Subcutaneous adipose tissue (tissue), 4 donors: ENCODE results near the gene STS. TPM values are rescaled to one million over a fixed set of nuclear protein-coding genes. Genes with fewer than 3 reads are reported as not detected.

Experiments
- total RNA-seq, 4 donors: library from RNA; depleted of rRNA; stranded (reverse); fragments of >200 nt; gene quantifications; one replicate each; pipeline ENCODE4 v1.1.0, GENCODE V29; 2016
- TF ChIP-seq, protein P1 (sequence below): fragments of 450-650 bp; IDR thresholded peaks from one replicate; pipeline ENCODE4 v1.5.1; 2016; ENCODE audit warnings: low read depth, mild to moderate bottlenecking, control low read depth, antibody characterized with exemption, moderate library complexity

STS gene, protein sequence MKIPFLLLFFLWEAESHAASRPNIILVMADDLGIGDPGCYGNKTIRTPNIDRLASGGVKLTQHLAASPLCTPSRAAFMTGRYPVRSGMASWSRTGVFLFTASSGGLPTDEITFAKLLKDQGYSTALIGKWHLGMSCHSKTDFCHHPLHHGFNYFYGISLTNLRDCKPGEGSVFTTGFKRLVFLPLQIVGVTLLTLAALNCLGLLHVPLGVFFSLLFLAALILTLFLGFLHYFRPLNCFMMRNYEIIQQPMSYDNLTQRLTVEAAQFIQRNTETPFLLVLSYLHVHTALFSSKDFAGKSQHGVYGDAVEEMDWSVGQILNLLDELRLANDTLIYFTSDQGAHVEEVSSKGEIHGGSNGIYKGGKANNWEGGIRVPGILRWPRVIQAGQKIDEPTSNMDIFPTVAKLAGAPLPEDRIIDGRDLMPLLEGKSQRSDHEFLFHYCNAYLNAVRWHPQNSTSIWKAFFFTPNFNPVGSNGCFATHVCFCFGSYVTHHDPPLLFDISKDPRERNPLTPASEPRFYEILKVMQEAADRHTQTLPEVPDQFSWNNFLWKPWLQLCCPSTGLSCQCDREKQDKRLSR
- total RNA-seq: 10 to 100 TPM; 11.9 to 40.4 (median 19.0) TPM

DNA sequence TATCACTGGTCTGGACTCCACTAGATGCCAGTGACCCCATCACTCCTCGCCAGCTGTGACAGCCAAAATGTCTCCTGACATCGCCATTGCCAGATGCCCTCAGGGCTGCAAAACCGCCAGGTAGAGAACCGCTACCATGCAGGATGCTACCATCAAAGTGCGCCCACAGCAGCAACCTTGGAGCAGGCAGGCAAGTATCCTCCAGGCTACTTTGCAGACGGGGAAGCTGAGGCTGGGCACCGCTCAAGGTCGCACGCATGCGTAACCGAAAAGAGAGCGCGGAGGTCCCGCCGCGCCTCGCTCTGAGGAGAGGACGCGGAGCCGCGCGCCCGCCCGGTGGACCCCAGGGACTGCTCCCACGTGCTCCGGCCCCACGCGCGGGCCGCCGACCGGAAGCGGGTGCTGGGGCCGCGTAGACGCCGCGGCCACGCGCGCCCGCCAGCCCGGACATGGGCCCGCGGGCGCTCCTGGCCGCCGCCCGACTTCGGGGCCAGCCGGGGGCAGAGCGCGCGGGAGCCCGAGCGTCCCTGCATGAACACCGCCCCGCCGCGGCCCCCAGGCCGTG, at the start of gene STS:
Gene STS, plus strand, starts transcription at position 300 of the 565 bp plus-strand sequence. CDS start 105,488 bp downstream, outside the sequence.
- TF ChIP-seq, protein P1, sequence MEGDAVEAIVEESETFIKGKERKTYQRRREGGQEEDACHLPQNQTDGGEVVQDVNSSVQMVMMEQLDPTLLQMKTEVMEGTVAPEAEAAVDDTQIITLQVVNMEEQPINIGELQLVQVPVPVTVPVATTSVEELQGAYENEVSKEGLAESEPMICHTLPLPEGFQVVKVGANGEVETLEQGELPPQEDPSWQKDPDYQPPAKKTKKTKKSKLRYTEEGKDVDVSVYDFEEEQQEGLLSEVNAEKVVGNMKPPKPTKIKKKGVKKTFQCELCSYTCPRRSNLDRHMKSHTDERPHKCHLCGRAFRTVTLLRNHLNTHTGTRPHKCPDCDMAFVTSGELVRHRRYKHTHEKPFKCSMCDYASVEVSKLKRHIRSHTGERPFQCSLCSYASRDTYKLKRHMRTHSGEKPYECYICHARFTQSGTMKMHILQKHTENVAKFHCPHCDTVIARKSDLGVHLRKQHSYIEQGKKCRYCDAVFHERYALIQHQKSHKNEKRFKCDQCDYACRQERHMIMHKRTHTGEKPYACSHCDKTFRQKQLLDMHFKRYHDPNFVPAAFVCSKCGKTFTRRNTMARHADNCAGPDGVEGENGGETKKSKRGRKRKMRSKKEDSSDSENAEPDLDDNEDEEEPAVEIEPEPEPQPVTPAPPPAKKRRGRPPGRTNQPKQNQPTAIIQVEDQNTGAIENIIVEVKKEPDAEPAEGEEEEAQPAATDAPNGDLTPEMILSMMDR: no peak

DNA sequence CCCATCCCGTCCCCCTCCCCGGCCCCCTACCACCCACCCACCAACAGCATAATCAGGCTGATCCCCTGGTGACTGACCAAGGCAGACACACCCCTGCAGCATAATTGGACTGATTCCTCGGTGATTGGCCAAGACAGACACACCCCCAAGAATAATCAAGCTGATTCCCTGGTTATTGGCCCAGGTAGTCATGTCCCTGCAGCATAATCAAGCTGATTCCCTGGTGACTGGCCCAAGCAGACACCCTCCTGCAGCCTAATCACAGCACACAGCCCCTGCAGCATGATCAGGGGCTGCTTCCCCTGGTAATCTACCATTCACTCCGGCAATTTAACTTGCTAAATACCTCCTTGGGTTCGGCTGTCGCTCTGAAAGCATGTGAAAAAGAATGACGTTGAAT, 47.5 kb upstream of the STS start:
- TF ChIP-seq, protein P1: no peak

DNA sequence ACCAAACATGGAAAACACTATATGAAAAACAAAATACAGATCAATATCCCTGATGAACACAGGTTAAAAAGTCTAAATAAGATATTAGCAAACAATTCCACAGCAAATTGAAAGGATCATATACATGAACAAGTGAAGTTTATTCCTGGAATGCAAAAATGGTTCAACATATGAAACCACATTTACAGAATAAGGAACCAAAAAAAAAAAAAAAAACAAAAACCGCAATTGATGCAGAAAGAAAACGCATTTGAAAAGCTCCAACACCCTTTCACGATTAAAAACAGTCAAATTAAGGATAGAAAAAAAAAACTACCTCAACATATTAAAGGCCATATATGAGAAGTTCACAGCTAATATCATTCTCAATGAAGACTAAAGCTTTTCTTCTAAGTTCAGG, 45.4 kb upstream of the STS start:
- TF ChIP-seq, protein P1: no peak

DNA sequence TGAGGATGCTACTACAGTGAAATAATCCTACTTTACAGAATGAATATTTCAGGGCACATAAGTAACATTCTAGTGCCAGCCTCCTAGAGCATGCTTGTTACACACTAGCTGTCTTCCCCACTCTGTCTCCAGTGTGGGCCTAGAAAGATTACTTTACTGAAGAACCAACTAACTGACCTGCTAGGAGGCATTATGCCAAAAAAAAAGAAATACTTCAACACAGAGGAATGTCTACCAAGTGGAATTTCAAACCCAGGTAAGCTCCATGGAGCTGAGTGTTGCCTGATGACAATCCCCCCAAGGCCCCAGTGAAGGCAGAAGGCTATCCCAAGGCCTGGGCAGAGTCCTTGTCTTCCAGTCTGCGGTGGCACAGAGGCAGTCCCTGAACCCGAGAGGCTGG, 40.9 kb upstream of the STS start:
- TF ChIP-seq, protein P1: no peak

DNA sequence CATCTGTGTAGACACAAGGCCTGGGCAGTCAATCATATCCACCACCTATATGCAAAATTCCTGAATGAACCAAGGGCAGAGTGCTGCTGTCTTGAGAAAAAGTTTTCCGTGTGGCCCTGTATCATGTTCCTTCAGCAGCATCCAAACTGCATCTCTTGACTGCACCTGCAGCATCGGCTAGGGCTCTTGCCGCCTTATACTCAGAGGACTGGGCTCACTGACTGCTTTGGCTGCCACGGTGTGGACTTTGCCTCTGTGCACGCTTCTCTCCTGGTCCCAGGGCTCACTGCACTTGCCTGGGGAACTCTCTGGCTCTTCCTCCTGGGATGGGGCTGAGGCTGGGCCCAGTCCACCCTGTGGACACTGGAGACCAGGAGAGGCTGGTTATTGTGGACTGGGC, 39.5 kb upstream of the STS start:
- TF ChIP-seq, protein P1: no peak

DNA sequence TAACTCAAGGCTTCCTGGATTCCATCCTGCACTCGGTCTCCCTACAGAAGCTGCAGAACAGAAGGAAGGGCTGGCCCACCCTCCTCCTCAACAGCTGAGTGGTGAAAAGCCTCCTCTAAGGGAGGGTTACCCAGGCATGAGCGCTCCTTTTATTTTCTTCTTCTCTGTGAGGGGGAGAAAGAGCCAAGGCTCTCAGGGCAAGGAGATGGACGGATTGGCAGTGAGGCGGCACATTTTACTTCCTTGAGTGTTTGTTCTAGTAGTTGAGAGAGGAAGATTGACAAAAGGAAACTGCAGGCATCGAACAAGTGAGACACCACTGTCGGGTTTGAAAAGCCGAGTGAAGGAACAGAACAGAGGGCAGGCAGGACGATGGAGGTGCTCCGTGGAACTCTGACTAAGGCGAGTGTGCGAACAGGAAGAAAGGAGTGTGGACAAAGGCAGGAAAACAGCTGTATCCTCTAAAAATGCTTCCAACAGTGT, 38.4 kb upstream of the STS start:
- TF ChIP-seq, protein P1: no peak
